IMR-90 (cell line): ENCODE results near the gene PLAAT3. TPM values are rescaled to one million over a fixed set of nuclear protein-coding genes. Genes with fewer than 3 reads are reported as not detected.

Source experiments
- ATAC-seq: fragments of 200-7000 bp; cut with Tn5 transposase; 2 replicates; pipeline ENCODE4 v1.9.1; 2020; ENCODE audit warnings: low read depth, mild to moderate bottlenecking, moderate library complexity
- BruUV-seq: library from RNA; stranded (reverse); fragments of 400-500 nt; replicated peaks from 2 replicates; lab custom pipeline; 2021; lab: Mats Ljungman, UMichigan
- CTCF ChIA-PET: fragments of 300-600 bp; formaldehyde crosslinking; extraction: SDS; loops from one replicate; lab custom pipeline; 2021; ENCODE audit warnings: antibody characterized with exemption; lab: Yijun Ruan, JAX
- POLR2A ChIA-PET: fragments of 300-600 bp; sonication (Branson Sonifier 250); formaldehyde crosslinking; loops from one replicate; lab custom pipeline; 2022; ENCODE audit warnings: antibody characterized with exemption; ENCODE audit not compliant: unreplicated experiment; lab: Charles Lee
- DNase-seq: peaks from one replicate; pipeline ENCODE4 v3.0.0; 2013
- H2AFZ ChIP-seq: replicated peaks from 2 replicates; pipeline ENCODE3; 2013; ENCODE audit warnings: low read length, mild to moderate bottlenecking; ENCODE audit not compliant: poor library complexity
- H2AK5ac ChIP-seq: 2 replicates; pipeline ENCODE4 v1.6.1; 2013; ENCODE audit warnings: low read depth, low read length, inconsistent platforms
- H2AK9ac ChIP-seq: replicated peaks from 2 replicates; pipeline ENCODE3; 2013; ENCODE audit warnings: mild to moderate bottlenecking, low read depth, low read length, moderate library complexity; ENCODE audit not compliant: poor library complexity
- H2BK120ac ChIP-seq: 2 replicates; pipeline ENCODE4 v1.6.1; 2013; ENCODE audit warnings: low read depth, low read length, inconsistent platforms
- H2BK15ac ChIP-seq: 3 replicates; pipeline ENCODE4 v1.6.1; 2013; ENCODE audit warnings: low read depth, low read length, inconsistent platforms
- H2BK20ac ChIP-seq: 2 replicates; pipeline ENCODE4 v1.6.1; 2013; ENCODE audit warnings: low read depth, mild to moderate bottlenecking, inconsistent platforms, low read length, moderate library complexity
- H2BK5ac ChIP-seq: 2 replicates; pipeline ENCODE4 v1.6.1; 2013; ENCODE audit warnings: mild to moderate bottlenecking, low read depth, low read length, inconsistent platforms; ENCODE audit not compliant: poor library complexity, severe bottlenecking
- H3K14ac ChIP-seq: replicated peaks from 2 replicates; pipeline ENCODE4 v1.6.1; 2013; ENCODE audit warnings: low read depth, low read length, inconsistent platforms
- H3K18ac ChIP-seq: 2 replicates; pipeline ENCODE4 v1.6.1; 2013; ENCODE audit warnings: low read depth, low read length, control low read depth
- H3K23ac ChIP-seq: 2 replicates; pipeline ENCODE4 v1.6.1; 2013; ENCODE audit warnings: low read depth, low read length, inconsistent platforms
- H3K27ac ChIP-seq: 2 replicates; pipeline ENCODE4 v1.5.1; 2013; ENCODE audit warnings: mild to moderate bottlenecking, control low read depth, low read length; ENCODE audit not compliant: insufficient read depth
- H3K27me3 ChIP-seq: 2 replicates; pipeline ENCODE4 v1.6.1; 2013; ENCODE audit warnings: low read length; ENCODE audit not compliant: control insufficient read depth, insufficient read depth
- H3K36me3 ChIP-seq: 2 replicates; pipeline ENCODE4 v1.6.1; 2013; ENCODE audit warnings: low read length, mixed read lengths; ENCODE audit not compliant: control insufficient read depth, insufficient read depth
- H3K4ac ChIP-seq: 2 replicates; pipeline ENCODE4 v1.6.1; 2013; ENCODE audit warnings: low read depth, low read length, inconsistent platforms
- H3K4me1 ChIP-seq: 2 replicates; pipeline ENCODE4 v1.6.1; 2013; ENCODE audit warnings: low read length, mixed read lengths; ENCODE audit not compliant: control insufficient read depth, insufficient read depth
- H3K4me2 ChIP-seq: 2 replicates; pipeline ENCODE4 v1.6.1; 2013; ENCODE audit warnings: low read depth, mild to moderate bottlenecking, control low read depth, low read length, moderate library complexity
- H3K4me3 ChIP-seq: 2 replicates; pipeline ENCODE4 v1.5.1; 2013; ENCODE audit warnings: low read depth, mild to moderate bottlenecking, control low read depth, low read length, moderate library complexity; ENCODE audit not compliant: insufficient read depth
- H3K56ac ChIP-seq: 2 replicates; pipeline ENCODE4 v1.6.1; 2013; ENCODE audit warnings: low read length, inconsistent platforms; ENCODE audit not compliant: insufficient read depth; ENCODE audit errors: extremely low read depth
- H3K79me1 ChIP-seq, 2 experiments: 2 replicates each; pipeline ENCODE4 v1.6.1; 2013; ENCODE audit warnings: low read length in 2 of 2, inconsistent platforms in 1 of 2, low read depth in 1 of 2
- H3K9ac ChIP-seq: 2 replicates; pipeline ENCODE4 v1.6.1; 2013; ENCODE audit warnings: low read depth, low read length, control low read depth
- H3K9me1 ChIP-seq: 2 replicates; pipeline ENCODE4 v1.6.1; 2013; ENCODE audit warnings: low read length, inconsistent platforms; ENCODE audit not compliant: insufficient read depth
- H3K9me3 ChIP-seq: 2 replicates; pipeline ENCODE4 v1.6.1; 2013; ENCODE audit warnings: low read length; ENCODE audit not compliant: control insufficient read depth, insufficient read depth
- H4K20me1 ChIP-seq: 2 replicates; pipeline ENCODE4 v1.6.1; 2013; ENCODE audit warnings: low read length, inconsistent platforms; ENCODE audit not compliant: insufficient read depth
- H4K5ac ChIP-seq: 2 replicates; pipeline ENCODE4 v1.6.1; 2013; ENCODE audit warnings: mild to moderate bottlenecking, low read depth, low read length, control low read depth
- H4K8ac ChIP-seq, 2 experiments: 2 replicates each; pipeline ENCODE4 v1.6.1; 2013; ENCODE audit warnings: low read depth in 2 of 2, low read length in 2 of 2, control low read depth in 1 of 2, inconsistent platforms in 1 of 2
- H4K91ac ChIP-seq: 2 replicates; pipeline ENCODE4 v1.6.1; 2013; ENCODE audit warnings: low read depth, low read length, inconsistent platforms; ENCODE audit not compliant: insufficient read depth
- USF2 ChIP-seq: fragments of 150-350 bp; IDR thresholded peaks from 2 replicates; pipeline ENCODE4 v1.6.1; 2017; ENCODE audit warnings: mild to moderate bottlenecking, antibody characterized with exemption, low read length, low read depth
- WGBS, 2 experiments: methylation state at CpG; one replicate each; pipeline versions ENCODE4 v1.1.5 to v1.1.7; 2013; ENCODE audit warnings: missing lambda C conversion rate in 2 of 2; ENCODE audit not compliant: insufficient read length in 1 of 2; ENCODE audit errors: extremely low coverage in 2 of 2; 5-methylcytosine and 5-hydroxymethylcytosine counted together
- dilution Hi-C: fragments of 300-500 bp; cut with HindIII; formaldehyde crosslinking; loops from one replicate; pipeline ENCODE4 v1.14.3; 2018; ENCODE audit warnings: low sequenced_read_pairs; ENCODE audit not compliant: unreplicated experiment
- in situ Hi-C: fragments of 300-500 bp; cut with MboI; formaldehyde crosslinking; loops from 3 replicates; pipeline ENCODE4 v1.14.3; 2019; ENCODE audit warnings: low sequenced_read_pairs, inconsistent platforms, mixed read lengths
- intact Hi-C: fragments of 100-400 bp; cut with micrococcal nuclease; formaldehyde crosslinking; loops from 2 replicates; pipeline ENCODE4 v1.10.0; 2022
- polyA plus RNA-seq, 3 experiments: library from polyadenylated mRNA; depleted of rRNA; stranded (reverse); fragments of >200 nt; gene quantifications; 2 replicates each; pipeline ENCODE4 v1.2.3, GENCODE V29; 2012; ENCODE audit warnings: low replicate concordance in 1 of 3
- total RNA-seq: library from RNA; depleted of rRNA; stranded (reverse); fragments of >200 nt; gene quantifications from 2 replicates; pipeline ENCODE4 v1.2.3, GENCODE V29; 2012

Gene PLAAT3
- total and polyA plus RNA-seq, 2 of the 4 experiments (the other 2 are of a cell fraction), result 3.2 to 3.9 TPM

- no peak overlapping the region for H3K4ac ChIP-seq
- H2BK20ac ChIP-seq, result no peak overlapping the region
- H2AK5ac ChIP-seq, result no peak overlapping the region
- no peaks in the 10 kb centered on the region for H3K79me1 ChIP-seq
- H2BK5ac ChIP-seq, result no peak overlapping the region
- no TSS peak for BruUV-seq
- no peak overlapping the region for H3K23ac ChIP-seq
- H4K8ac ChIP-seq, result no peak overlapping the region
- no peak overlapping the region for H3K4me2 ChIP-seq
- H3K36me3 ChIP-seq, result no peaks in the 10 kb centered on the region
- DNase-seq (no peak), ATAC-seq (no peak)
- H4K20me1 ChIP-seq, result no peaks in the 10 kb centered on the region
- ChIA-PET POLR2A (no interaction called here), CTCF (interaction anchor here (0.7 kb wide), 1 partner anchor 19 kb away, joined by 3 read pairs; no protein-coding TSS in a partner anchor)
- no peak overlapping the region for H3K18ac ChIP-seq
- H2BK15ac ChIP-seq, result no peak overlapping the region
- no peak overlapping the region for H2AFZ ChIP-seq
- no peak overlapping the region for H3K56ac ChIP-seq
- H3K27ac ChIP-seq, result no peak overlapping the region
- no peak for TF ChIP-seq USF2
- H3K9me3 ChIP-seq, result no peaks in the 10 kb centered on the region
- H3K27me3 ChIP-seq, result peaks cover 25% of the 10 kb centered on the region
- no CpG with 5 or more reads among the region's 8 CpGs for WGBS, 2 experiments
- no peak overlapping the region for H2AK9ac ChIP-seq
- no peak overlapping the region for H3K9ac ChIP-seq
- no peak overlapping the region for H3K14ac ChIP-seq
- H4K91ac ChIP-seq, result no peak overlapping the region
- no peak overlapping the region for H4K5ac ChIP-seq
- intact Hi-C loops (no loop called here), dilution Hi-C loops (no loop called here), in situ Hi-C loops (no loop called here)
- no peaks in the 10 kb centered on the region for H3K9me1 ChIP-seq
- no peak overlapping the region for H3K4me3 ChIP-seq
- H3K4me1 ChIP-seq, result no peaks in the 10 kb centered on the region
- no peak overlapping the region for H2BK120ac ChIP-seq
Observed at GRCh38 chr11:63553759-63554158, 60.5 kb downstream of the PLAAT3 start.
